GM19025 (cell line): ENCODE measurements around the gene ZHX3.

Experiments used
- ATAC-seq: cut with Tn5 transposase; IDR thresholded peaks from one replicate; pipeline ENCODE4 v1.9.1; 2021; ENCODE audit warnings: mild to moderate bottlenecking, low read depth, moderate library complexity; ENCODE audit not compliant: unreplicated experiment

The ZHX3 gene

GRCh38 chr20:41203660-41204059 lies 113.9 kb downstream of the ZHX3 start:
- ATAC-seq = no peak

DNA sequence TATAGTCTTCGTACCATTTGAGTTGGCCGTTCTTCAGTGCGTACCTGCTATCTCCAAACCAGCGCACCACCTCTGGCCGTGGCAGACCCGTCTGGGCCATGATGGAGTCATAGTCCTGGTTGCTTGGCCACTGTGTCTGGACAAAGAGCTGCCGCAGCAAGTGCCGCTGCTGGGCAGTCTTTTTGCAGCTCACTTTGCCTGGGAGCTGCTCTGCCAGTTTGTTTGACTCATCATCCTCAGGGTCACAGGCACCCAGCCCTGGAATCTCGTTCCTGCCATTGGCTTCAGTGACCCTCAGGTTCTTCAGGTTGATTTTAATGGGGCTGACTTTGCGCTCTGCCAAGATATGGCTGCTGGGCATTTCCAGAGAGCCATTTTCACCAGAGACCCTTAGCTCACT lies 115.1 kb downstream of the ZHX3 start:
- ATAC-seq = no peak

- ATAC-seq = no peak
Measured at GRCh38 chr20:41201760-41202159, 115.8 kb downstream of the ZHX3 start.

DNA sequence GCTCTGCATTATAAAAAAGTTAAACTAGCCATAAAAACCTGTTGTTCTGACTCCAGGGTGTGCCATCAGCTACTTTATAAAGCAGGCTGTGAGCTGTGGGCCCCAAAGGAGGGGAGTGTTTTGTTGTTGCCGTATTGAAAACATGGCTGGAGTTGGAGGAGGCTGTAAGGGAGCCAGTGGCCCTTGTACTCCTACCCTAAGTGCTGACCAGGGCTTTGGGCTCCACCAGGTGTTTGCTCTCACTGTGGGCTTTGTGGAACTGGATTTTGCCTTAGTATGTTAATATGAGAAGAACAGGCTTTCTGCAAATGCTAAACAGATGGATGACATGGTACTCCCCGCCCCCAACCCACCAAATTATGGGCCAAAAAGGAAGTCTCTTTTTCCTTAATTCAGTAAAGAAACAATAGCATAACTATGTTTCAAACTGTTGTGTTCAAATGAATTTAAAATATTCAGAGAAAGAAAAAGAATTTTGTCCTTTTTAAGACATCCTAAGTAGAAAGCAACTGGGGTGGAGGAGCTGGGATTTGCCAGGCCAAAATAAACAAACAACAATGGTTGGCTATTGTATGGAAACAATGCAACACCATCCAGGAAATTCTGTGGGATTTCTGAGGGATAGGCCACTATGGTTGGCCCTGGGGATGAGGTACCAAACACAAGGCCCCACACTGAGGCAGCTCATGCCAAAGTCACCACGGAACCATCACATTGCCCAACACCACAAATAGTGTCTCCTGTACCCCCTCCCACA lies 116.9 kb downstream of the ZHX3 start:
- no peak for ATAC-seq

GRCh38 chr20:41198443-41198842 lies 119.1 kb downstream of the ZHX3 start:
- ATAC-seq = no peak

- no peak for ATAC-seq
Measured at GRCh38 chr20:41196653-41197225, 120.8 kb downstream of the ZHX3 start.

- no peak for ATAC-seq
Measured at GRCh38 chr20:41192575-41192974, 125.0 kb downstream of the ZHX3 start.

GRCh38 chr20:41191562-41192500 lies 125.7 kb downstream of the ZHX3 start:
- no peak for ATAC-seq

- ATAC-seq = no peak
Measured at GRCh38 chr20:41187668-41188067, 129.9 kb downstream of the ZHX3 start.

- no peak for ATAC-seq
Measured at GRCh38 chr20:41185013-41185757, 132.3 kb downstream of the ZHX3 start.

- ATAC-seq = no peak
Measured at GRCh38 chr20:41183831-41184230, 133.7 kb downstream of the ZHX3 start.

- no peak for ATAC-seq
Measured at GRCh38 chr20:41183391-41183790, 134.1 kb downstream of the ZHX3 start.

GRCh38 chr20:41182296-41183212 lies 135.0 kb downstream of the ZHX3 start:
- no peak for ATAC-seq

GRCh38 chr20:41181567-41181966 lies 136.0 kb downstream of the ZHX3 start:
- no peak for ATAC-seq

GRCh38 chr20:41180599-41181333 lies 136.8 kb downstream of the ZHX3 start:
- ATAC-seq = no peak

GRCh38 chr20:41179961-41180360 lies 137.6 kb downstream of the ZHX3 start:
- no peak for ATAC-seq

GRCh38 chr20:41178904-41179432 lies 138.6 kb downstream of the ZHX3 start:
- no peak for ATAC-seq

- ATAC-seq = no peak
Measured at GRCh38 chr20:41178495-41178894, 139.0 kb downstream of the ZHX3 start.

GRCh38 chr20:41177636-41178035 lies 139.9 kb downstream of the ZHX3 start:
- ATAC-seq = no peak
